HUES48 (cell line): ENCODE data around the gene SFXN5.
"Not testable (repeated sequence)": the region's sequence is repeated elsewhere in the genome, so short reads cannot be mapped to it uniquely, and the experiment has no call there.

Experiments
- H3K27ac ChIP-seq: one replicate; pipeline ENCODE4 v1.7.0; 2013; ENCODE audit warnings: low read depth, low read length, inconsistent platforms
- H3K27me3 ChIP-seq: 2 replicates; pipeline ENCODE4 v1.6.1; 2013; ENCODE audit warnings: mild to moderate bottlenecking, low read length; ENCODE audit not compliant: control insufficient read depth, insufficient read depth
- H3K36me3 ChIP-seq: 2 replicates; pipeline ENCODE4 v1.6.1; 2013; ENCODE audit warnings: low read length; ENCODE audit not compliant: control insufficient read depth, insufficient read depth
- H3K4me1 ChIP-seq: 2 replicates; pipeline ENCODE4 v1.6.1; 2013; ENCODE audit warnings: mild to moderate bottlenecking, low read length; ENCODE audit not compliant: control insufficient read depth, insufficient read depth
- H3K4me3 ChIP-seq: 2 replicates; pipeline ENCODE4 v1.5.1; 2013; ENCODE audit warnings: mild to moderate bottlenecking, low read depth, low read length
- H3K9ac ChIP-seq: 2 replicates; pipeline ENCODE4 v1.6.1; 2013; ENCODE audit warnings: mild to moderate bottlenecking, low read depth, low read length, moderate library complexity
- H3K9me3 ChIP-seq: 2 replicates; pipeline ENCODE4 v1.6.1; 2013; ENCODE audit warnings: low read length; ENCODE audit not compliant: control insufficient read depth, insufficient read depth

SFXN5 gene

DNA sequence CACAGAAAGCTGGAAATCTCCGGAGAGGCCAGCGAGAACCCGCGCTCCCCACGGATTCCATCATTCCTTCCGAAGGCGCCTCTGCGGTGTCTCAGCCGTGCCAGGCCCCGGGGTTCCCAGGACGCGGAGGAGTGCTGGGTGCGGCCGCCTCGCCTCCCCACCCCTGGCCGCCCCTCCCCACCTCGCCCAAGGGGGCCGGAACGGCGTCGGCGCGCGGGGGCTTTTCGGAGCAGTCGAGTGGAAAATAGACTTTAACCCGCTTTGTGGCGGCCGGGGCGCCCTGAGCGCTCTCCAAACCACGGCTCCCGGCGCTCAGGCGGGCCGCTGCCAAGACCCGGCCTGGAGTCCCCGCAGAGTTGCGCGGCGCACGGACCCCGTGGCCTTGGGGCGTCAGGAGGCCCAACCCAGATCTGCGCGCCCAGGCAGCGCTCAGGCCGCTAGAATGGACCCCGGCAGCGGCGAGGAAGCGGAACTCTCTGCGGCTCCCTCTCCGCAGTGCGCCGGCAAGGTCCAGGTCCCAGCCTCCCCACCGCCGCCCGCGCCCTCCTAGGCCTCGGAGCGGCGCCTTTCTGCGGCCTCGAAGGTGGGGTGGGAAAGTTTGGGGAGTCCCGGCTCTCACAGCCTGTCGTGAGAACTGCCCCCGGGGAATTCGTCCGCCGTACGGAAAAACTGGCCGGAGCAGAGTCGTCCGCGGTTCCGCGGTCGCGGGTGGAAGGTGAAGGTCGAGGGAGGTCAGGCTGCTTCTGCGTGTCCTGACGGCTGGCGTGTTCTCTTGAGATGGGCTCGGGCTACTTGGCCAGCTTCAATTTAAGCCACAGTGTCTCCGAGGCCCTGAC lies 155.4 kb downstream of the SFXN5 start:
- Histone ChIP-seq H3K9ac (no peak overlapping the region), H3K27ac (no peak overlapping the region), H3K36me3 (no peaks in the 10 kb centered on the region), H3K4me1 (peaks cover 44% of the 10 kb centered on the region), H3K9me3 (no peaks in the 10 kb centered on the region), H3K4me3 (peak overlapping the region; percentile 70), H3K27me3 (peaks cover 99% of the 10 kb centered on the region)

DNA sequence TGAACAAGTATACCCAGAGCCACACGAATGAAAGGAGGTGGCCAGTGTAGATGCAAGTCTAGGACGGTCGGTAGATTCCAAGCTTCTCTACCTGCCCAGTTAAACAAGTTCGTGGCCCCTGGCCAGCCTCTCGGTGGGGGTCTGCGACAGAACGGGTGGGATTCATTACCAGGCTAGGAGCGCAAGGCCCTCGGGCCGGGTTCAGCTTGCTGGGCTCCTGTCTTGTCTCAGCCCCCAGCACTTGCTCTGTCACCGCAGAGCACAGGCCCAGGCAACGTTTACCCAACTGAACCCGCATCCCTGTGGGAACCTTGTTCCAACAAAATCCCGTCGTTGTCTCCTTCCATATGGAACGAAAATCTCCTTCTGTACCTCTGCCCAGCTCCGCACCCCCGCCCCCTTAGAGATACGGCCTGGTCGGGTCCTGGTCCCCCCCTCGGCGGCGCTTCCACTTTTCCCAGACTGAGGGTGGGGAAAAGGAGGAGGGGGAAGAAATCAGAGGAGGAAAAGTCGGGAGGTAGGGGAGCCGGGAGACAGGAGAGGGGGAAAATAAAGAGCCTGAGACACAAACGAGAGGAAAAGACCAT lies 156.1 kb downstream of the SFXN5 start:
- Histone ChIP-seq H3K9me3 (no peaks in the 10 kb centered on the region), H3K9ac (no peak overlapping the region), H3K27ac (no peak overlapping the region), H3K27me3 (peaks cover 99% of the 10 kb centered on the region), H3K4me3 (peak overlapping the region; percentile 70), H3K4me1 (peaks cover 37% of the 10 kb centered on the region), H3K36me3 (no peaks in the 10 kb centered on the region)

DNA sequence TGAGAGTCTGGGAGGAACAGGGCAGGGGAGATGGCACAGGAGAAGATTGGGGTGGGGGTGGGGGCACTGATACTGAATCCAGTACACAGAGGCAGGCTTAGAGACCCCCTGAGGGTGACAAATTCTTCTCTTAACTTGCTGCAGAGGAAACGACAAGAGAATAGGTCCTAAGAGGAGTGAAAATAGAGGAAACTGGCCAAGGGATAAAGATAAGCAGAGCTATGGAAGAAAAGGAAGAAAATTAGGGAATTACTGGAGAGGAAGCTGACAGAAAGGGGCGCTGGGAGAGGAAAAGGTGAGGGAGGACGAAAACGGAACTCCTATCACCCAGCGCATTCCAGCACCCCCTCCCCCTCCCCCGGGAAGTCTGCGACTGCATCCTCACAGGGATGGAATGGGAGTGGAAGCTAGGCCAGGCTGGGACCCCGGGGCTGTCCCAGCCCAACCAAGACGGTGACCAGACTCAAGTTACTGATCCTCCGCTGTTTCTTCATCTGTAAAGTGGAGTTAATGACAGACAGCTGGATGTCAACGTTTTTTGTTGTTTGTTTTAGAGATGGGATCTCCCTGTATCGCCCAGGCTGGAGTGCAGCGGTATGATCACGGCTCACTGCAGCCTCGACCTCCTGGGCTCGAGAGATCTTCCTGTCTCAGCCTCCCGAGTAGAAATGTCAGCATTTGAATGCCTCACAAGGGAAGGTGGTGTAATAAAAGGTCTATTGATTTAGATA lies 156.8 kb downstream of the SFXN5 start:
- Histone ChIP-seq H3K27me3 (peaks cover 99% of the 10 kb centered on the region), H3K4me1 (peaks cover 31% of the 10 kb centered on the region), H3K9me3 (no peaks in the 10 kb centered on the region), H3K36me3 (no peaks in the 10 kb centered on the region), H3K4me3 (peak overlapping the region; percentile 70; the same call in 1 of the 2 replicates), H3K9ac (no peak overlapping the region), H3K27ac (no peak overlapping the region)

GRCh38 chr2:72914206-72914559 lies 157.3 kb downstream of the SFXN5 start:
- H3K4me3 ChIP-seq, result no peak overlapping the region
- H3K27ac ChIP-seq, result no peak overlapping the region
- H3K27me3 ChIP-seq, result peaks cover 99% of the 10 kb centered on the region
- H3K36me3 ChIP-seq, result no peaks in the 10 kb centered on the region
- H3K9ac ChIP-seq, result no peak overlapping the region
- no peaks in the 10 kb centered on the region for H3K9me3 ChIP-seq
- peaks cover 26% of the 10 kb centered on the region for H3K4me1 ChIP-seq

DNA sequence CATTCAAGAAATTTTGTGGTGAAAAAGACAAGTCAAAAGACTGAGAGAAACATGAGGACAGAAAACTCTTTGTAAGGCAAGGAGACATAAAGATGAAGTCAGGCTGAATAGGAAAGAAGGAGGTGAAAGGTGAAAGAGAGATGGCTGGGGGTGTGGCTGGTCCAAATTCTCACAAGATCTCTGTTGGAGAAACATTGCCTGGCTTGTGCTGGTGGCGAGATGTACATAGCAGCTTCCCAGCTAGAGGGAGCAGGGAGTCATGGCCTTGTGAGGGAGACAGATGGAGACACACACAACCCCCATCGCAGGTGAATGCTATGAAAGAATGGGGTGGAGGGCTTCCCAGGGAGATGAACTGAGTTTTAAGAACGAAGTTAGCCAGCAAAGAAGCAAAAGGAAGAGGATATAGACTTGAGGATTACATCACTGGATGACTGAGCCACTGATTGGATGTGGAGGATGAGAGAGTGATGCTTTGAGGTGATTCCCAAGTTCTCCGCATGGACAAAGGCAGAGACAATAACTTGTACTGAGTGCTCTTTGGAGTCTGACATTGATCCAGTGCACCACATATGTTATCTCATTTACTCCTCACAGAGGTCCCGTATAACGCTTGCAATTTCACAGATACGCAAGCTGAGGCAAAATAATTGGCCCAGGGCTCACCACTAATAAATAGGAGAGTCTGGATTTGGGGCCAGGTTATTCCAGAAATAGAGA lies 157.9 kb downstream of the SFXN5 start:
- Histone ChIP-seq H3K9me3 (no peaks in the 10 kb centered on the region), H3K36me3 (no peaks in the 10 kb centered on the region), H3K4me1 (peaks cover 24% of the 10 kb centered on the region), H3K27ac (no peak overlapping the region), H3K27me3 (peaks cover 99% of the 10 kb centered on the region), H3K9ac (no peak overlapping the region), H3K4me3 (no peak overlapping the region)

GRCh38 chr2:72911256-72911655 lies 160.3 kb downstream of the SFXN5 start:
- H3K4me1 ChIP-seq, result peaks cover 24% of the 10 kb centered on the region
- no peak overlapping the region for H3K27ac ChIP-seq
- H3K27me3 ChIP-seq, result peaks cover 92% of the 10 kb centered on the region
- no peak overlapping the region for H3K4me3 ChIP-seq
- no peaks in the 10 kb centered on the region for H3K36me3 ChIP-seq
- H3K9me3 ChIP-seq, result no peaks in the 10 kb centered on the region
- H3K9ac ChIP-seq, result no peak overlapping the region

DNA sequence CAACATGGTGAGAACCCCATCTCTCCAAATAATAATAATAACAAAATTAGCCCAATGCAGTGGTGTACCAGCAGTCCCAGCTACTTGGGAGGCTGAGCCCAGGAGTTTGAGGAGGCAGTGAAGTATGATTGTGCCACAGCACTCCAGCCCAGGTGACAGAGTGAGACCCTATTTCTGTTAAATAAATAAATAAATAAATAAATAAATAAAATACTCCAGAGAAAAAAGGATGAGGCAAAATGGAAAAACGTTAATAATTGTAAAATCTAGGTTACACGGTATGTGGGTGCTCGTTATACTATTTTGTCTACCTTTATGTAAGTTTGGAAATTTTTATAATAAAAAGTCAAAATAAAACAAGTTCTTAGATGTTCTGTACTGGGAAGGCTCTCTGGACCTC lies 162.8 kb downstream of the SFXN5 start:
- H3K4me3 ChIP-seq, result no peak overlapping the region
- H3K27ac ChIP-seq, result no peak overlapping the region
- H3K9me3 ChIP-seq, result no peaks in the 10 kb centered on the region
- no peak overlapping the region for H3K9ac ChIP-seq
- peaks cover 8% of the 10 kb centered on the region for H3K4me1 ChIP-seq
- peaks cover 91% of the 10 kb centered on the region for H3K27me3 ChIP-seq
- no peaks in the 10 kb centered on the region for H3K36me3 ChIP-seq

- not testable (repeated sequence) for H3K9me3 ChIP-seq, H3K4me3 ChIP-seq, H3K9ac ChIP-seq, H3K4me1 ChIP-seq, H3K27ac ChIP-seq, H3K36me3 ChIP-seq
- peaks cover 88% of the 10 kb centered on the region for H3K27me3 ChIP-seq
These were observed 164.1 kb downstream of the SFXN5 start for GRCh38 chr2:72907369-72907768.

DNA sequence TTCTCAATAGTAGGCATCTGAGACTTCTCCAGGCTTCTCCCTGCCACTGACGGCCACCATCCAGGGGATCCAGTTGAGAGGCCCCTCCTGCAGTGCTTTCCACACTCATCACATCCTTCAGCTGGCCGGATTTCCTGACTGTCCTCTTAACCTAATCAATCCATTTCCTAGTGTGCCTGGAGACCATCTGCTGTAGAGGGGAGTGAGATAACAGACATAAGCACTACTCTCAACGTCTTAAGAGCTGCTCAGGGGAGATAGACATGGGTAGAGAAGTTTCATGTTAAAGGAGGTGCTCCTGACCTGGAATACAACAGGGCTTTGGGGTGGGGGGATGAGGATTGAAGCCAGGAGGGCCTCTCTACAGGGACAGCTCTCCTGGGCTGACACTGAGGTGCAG lies 170.1 kb downstream of the SFXN5 start:
- peaks cover 86% of the 10 kb centered on the region for H3K27me3 ChIP-seq
- no peaks in the 10 kb centered on the region for H3K9me3 ChIP-seq
- H3K36me3 ChIP-seq, result no peaks in the 10 kb centered on the region
- no peak overlapping the region for H3K9ac ChIP-seq
- no peak overlapping the region for H3K4me3 ChIP-seq
- no peaks in the 10 kb centered on the region for H3K4me1 ChIP-seq
- no peak overlapping the region for H3K27ac ChIP-seq

DNA sequence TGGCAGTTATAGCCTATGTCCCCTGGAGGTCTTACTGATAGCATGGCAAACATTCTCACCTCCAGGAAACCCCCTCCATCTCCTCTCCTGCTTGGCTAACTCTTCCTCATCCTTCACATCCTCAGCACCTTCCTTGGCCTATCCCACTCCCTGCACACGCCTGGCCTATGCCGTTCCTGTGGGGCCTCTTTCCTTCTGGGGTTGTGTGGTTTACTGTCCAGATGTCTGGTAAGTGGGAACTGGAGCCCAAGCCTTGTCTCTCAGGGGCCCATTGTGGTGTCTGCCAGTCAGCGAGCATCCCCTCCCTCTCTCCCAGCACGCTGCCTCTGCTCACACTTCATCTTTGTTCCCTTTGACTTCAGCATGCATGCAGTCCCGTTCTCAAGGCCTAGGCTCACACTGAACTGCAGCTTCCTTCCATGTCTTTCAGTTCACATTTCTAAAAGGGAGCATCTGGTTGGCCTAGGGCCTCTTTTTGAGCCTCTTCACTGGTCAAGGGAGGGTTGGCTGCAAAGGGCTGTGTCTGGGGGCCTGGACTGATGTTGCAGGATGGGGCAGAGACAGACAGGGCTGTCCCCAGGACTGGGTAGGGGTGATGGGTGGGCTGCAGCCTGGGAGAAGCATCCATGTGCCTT lies 171.2 kb downstream of the SFXN5 start:
- Histone ChIP-seq H3K9ac (no peak overlapping the region), H3K27me3 (peaks cover 86% of the 10 kb centered on the region), H3K9me3 (no peaks in the 10 kb centered on the region), H3K4me3 (no peak overlapping the region), H3K36me3 (no peaks in the 10 kb centered on the region), H3K27ac (no peak overlapping the region), H3K4me1 (peaks cover 6% of the 10 kb centered on the region; the same call in 1 of the 2 replicates)
